GM19351 (cell line): ENCODE results near the gene CRAT.
"Not testable (repeated sequence)": the region's sequence is repeated elsewhere in the genome, so short reads cannot be mapped to it uniquely, and the experiment has no call there.

Source experiments
- ATAC-seq: cut with Tn5 transposase; IDR thresholded peaks from one replicate; pipeline ENCODE4 v1.9.1; 2021; ENCODE audit warnings: mild to moderate bottlenecking, moderate library complexity; ENCODE audit not compliant: unreplicated experiment

Gene CRAT

DNA sequence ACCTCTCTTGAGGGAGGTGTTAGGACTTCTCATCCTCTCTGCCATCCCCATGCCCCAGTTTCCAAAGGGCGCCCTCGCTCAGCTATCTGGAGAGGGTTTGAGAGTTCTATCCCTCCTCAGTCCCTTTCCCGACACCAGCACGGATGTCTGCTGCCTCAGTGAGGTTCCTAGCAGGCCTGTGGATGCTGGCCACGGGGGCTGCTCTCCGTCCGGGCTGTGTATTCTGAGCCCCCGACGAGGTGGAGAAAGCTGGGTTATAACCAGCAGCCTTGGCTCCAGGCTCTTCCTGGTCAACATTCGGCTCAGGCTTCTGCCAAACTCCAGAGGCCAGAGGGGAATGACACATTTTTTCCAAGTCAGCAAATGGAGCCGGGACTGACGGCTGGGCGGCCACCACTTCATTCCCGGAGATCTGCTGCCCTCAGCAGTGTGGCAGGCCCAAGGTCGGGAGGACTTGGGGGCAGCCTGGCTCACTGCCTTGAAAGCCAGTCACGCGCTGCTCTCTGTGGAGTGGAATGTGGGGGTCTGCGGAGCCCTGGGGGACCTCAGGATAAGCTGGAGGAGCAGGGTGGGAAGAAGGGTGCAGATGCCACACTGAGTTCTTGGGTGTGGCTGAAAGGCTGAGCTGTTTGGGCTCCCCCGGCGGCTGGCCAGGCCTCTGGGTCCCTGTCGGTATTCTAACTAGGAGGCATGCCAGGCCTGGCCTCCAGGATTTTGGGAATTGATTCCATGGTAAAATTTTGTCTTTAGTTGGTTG lies 28.1 kb upstream of the CRAT start:
- no peak for ATAC-seq

DNA sequence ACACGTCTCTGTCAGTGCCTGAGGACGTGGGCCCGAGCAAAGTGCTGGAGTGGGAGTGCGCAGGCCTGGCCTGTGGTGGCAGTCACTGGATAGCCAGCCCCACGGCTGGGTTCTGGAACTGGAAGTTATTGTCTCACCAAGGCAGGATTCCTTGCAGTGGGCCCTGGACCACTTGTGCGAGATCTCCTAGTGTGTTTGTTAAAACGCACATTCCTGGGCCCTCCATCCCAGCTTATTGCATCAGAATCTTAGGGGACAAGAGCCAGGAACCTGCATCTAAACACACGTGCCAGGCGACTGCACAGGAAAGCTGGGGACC lies 27.5 kb upstream of the CRAT start:
- no peak for ATAC-seq

DNA sequence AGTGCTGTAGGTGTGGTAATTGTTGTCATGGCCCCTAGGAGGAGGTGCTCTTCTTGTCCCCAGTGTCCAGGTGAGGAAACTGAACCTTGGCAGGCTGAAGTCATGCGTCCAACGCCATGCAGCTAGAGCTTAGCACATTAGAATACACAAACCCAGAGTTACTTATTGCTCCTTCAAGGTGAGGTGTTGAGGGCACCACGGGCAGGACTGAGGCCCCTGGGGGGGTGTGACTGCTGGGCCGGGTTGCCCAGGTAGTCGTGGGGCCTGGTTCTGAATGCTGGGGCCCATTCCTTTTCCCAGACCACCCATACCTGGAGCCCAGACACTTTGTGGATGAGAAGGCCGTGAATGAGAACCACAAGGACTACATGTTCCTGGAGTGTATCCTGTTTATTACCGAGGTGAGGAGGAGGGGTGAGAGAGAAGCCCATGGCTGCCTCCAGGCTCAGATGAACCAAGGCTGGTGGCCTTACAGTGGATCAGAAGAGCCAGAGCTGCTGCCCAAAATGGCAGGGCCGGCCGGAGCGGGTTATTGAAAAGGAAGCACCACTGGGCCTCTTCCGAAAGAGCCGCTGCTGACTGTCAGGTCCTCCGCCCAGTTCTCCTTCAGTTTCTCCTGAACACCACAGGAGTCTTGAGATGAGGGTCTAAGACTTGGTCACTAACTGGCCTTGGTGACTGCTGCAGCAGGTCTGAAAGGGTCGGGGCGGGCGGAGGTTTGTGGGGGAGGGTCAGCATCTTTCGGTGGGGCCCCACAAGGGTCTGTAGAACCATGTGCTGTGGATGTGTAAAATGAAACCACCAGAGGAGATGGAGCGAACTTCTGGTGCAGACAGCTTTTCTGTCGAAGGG lies 26.9 kb upstream of the CRAT start:
- no peak for ATAC-seq

DNA sequence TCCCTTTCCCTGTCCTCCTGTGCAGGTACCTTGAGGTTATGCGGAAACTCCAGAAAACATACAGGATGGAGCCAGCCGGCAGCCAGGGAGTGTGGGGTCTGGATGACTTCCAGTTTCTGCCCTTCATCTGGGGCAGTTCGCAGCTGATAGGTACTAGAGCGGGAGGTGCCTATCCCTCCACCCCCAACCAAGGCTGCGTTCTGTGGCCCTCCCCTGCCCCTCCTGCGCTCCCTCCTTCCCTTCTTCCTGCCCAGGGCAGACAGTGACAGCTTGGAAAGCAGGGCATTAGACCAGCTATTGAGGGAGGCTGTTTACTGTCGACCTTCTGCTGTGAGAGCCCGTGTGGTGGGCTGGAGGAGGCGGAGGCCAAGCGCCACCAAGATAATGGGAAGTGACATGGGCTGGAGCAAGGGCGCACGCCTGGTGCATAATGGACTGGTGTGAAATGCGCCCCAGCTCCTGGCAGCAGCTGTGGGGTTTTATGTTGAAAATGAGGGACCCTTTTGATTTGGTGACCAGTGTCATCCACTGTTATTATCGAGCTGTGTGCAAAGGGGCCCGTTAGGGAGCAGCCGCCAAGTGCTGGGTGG lies 25.9 kb upstream of the CRAT start:
- ATAC-seq: no peak

DNA sequence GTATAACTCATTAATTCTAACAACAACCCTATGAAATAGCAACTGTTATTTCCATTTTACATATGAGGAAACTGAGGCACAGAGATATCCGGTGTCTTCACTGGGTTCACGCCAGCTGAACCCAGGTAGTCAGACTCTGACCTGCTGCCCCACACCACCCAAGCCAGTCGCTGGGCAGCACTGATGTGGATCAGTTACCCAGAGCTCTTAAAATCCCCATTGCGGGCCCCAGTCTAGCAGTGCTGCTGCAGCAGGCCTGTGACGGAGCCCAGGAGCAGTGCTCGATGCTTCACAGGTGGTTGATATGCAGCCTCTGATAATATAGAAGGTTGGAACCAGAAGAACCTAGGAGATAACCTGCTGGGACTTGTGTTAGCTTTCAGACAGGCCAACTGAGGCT lies 24.9 kb upstream of the CRAT start:
- ATAC-seq: no peak

DNA sequence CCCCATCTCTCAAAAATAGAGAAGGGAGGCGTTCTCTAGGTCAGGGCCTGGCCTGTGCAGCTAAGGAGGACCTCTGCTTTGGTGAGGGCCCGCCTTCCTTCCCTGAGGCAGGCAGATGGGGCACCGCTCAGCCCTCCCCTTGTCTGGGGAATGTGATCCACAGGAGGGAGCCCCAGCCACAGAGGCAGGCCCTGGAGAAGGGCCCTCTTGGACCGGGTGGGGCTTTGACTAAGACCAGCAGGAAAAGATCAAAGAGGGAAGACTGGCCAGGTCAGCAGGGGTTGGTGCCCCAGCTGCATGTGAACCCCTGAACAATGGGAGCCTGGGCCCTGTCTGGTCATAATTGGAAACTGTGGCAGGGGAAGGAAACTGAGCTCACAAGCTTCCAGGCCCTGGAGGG lies 22.5 kb upstream of the CRAT start:
- ATAC-seq: no peak

DNA sequence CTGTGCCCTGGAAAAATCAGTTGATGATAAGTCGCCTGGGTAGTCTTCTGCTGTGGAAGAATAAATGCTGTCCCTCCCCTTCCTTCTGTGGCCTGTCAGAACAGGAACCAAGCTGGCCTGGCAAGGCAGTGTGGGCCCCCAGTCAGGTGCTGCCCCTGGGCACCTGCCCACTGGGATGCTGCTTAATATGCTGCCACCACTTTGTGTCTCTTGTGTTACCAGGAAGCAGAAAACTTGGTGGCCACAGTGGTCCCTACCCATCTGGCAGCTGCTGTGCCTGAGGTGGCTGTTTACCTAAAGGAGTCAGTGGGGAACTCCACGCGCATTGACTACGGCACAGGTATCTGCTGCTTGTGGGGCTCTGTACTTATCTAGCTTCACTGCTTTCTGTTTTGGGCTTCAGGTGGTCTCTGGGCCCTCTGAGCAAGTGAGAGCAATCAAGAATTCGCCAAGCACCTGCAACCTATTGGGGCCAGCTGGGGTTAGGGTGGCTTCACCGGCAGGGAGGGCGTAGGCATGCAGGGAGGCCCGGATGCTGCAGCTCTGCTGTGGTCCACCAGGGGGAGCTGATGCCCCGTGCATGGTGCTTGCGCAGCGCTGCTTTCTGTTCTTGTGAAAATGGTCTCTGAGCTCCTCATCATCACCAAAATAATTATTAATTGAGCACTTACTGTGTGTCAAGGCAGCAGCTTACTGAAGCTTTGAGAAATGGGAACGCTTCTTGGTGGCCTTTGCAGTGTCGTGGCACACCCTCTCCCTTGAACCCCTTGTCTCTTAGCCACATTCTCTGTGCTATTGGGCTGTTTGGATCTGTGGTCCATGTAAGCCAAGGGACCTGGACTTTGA lies 20.9 kb upstream of the CRAT start:
- no peak for ATAC-seq

DNA sequence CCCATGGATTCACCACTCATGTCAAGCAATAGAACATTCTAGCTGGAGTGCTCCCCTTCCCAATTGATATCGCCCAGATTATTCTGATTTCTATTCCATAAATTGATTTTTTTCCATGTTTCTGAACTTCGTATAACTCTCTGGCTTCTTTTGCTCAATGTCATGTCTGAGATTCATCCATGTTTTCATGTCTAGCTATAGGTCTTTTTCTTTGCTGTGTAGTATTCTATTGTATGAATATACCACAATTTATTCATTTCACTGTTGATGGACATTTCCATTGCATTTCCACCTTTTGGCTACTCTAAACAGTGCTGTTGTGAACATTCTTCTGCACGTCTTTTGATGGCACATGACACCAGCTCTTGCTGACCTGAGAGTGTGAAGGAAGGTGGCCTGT lies 20.2 kb upstream of the CRAT start:
- no peak for ATAC-seq

DNA sequence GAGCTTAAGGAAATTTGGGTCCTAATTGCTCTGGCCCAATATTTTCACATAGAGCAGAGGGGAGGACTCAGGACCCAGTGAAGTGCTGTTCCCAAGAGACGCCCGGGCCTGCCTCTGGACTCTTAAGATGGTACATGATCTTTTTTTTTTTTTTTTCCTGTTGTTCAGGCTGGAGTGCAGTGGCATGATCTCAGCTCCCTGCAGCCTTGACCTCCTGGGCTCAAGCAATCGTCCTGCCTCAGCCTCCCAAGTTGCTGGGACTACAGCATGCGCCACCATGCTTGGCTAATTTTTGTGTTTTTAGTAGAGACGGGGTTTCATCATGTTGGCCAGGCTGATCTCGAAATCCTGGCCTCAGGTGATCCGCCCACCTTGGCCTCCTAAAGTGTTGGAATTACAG lies 19.7 kb upstream of the CRAT start:
- not testable (repeated sequence) for ATAC-seq

DNA sequence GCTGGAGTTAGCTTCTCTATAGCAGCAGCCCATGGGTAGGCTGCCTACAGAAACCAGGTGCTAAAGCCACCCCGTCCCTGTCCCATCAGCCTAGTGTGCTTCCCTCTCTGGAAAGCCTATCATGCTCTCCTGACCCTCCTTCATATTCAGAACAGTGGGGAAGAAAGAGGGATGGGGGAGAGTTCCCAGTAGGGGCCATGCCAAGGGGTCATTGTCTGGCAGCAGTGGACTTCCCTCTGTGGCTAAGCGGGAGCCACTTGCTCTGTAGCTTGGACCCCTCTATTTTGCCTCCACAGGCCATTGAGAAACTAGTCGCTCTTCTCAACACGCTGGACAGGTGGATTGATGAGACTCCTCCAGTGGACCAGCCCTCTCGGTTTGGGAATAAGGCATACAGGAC lies 18.1 kb upstream of the CRAT start:
- ATAC-seq: no peak

DNA sequence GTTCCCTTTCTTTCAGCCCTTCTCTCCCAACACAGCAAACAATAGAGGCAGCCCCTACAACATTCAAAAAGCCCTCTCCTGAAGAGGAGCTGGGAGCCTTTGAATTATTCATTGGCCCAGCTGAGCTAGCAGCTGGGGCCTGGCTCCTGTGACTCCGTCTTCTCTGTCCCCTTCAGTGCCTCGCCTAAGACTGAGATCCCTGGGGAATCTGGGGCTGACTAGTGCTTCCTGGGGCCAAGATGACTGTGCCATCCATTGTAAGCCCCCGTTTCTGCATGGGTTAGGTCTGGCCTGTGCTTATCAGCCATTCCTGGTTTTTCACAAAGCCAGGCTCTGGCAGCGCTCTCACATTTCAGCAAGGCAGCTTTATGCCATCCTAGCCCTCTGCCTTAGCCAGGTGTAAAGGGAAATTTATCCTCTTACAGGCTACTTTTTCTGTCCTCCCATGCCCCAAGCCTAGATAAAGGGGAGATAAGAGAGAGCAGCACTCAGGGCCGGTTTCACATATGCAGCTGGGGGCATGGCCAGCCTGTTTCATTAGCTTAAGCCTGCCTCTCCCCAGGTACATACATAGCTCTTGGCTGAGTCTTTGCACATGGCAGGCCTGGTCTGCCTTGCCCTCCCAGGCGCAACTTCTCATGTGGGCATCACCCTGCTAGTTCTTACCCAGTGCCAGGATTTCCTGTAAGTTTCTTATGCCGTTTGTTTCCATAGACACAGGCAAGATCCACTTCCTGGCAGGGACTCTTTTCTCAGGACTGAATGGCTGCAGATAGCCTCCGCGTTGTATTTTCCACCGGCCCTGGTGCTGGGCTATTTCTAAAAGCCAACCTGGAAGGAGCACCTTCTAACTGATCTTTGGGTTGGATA lies 16.4 kb upstream of the CRAT start:
- ATAC-seq: no peak

DNA sequence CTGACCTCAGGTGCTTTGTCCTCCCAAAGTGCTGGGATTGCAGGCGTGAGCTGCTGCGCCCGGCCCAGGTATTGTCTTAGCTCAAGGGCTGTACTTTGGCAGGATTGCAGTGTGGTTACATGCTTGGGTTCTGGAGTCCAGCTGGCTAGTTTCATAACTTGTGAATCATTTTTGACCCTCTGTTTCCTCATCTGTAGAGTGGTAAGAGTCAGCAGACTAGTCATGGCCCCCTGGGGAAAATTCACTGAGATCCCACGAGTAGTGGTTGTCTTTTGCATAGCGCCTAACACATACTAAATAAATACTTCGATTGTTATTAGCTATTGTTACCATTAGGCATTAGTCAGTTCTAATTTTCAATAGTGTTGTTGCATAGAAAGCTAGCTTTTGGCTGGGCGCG lies 14.9 kb upstream of the CRAT start:
- ATAC-seq: no peak

DNA sequence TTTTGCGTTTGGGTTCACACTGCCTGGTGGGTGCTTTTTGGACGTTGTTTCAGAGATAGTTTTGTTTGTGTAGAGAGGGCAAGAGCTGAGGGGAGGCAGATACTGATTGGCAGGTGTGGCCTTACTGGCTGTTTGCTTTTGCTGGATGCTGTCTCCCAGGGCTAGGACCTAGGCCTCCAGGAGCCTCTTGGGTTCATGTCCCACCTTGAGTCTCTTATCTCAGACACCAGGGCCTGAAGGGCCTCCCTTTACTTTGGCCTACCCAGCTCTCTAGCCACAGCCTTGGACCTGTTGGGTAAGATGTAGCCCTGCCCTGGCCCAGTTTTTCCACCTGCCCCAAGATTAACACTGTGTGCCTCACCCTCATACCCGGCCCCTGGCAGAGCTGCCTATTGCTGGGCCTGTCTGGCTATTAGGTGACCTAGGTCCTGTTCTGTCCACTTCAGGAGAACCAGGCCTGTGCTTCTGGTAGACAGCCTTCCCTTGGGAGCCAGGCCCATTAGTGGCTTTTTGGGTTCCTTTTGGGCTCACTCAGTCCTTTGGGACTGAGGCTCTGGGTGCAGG lies 14.0 kb upstream of the CRAT start:
- ATAC-seq: no peak

DNA sequence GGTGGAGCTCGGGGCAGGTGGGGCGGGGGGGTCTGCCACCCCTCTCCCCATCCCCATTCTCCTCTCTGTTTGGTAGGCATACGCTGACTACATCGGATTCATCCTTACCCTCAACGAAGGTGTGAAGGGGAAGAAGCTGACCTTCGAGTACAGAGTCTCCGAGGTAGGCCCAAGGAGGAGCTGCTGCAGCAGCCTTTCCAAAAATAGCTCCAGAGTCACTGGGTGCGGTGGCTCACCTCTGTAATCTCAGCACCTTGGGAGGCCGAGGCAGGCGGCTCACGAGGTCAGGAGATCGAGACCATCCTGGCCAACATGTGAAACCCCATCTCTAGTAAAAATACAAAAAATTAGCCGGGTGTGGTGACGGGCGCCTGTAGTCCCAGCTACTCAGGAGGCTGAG lies 12.4 kb upstream of the CRAT start:
- ATAC-seq: not testable (repeated sequence)

DNA sequence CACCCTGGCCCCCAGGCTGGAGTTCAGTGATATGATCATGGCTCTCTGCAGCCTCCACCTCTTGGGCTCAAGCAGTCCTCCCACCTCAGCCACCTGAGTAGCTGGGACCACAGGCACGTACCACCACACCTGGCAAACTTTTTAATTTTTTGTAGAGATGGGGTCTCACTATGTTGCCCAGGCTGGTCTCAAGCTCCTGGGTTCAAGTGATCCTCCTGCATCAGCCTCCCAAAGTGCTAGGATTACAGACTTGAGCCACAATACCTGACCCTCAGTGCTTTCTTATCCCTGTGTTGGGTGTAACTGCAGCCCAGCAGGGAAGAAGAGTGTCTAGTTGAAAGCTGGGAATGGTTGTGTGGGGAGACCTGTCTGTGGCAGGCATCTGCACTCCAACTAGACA lies 11.5 kb upstream of the CRAT start:
- ATAC-seq: no peak

DNA sequence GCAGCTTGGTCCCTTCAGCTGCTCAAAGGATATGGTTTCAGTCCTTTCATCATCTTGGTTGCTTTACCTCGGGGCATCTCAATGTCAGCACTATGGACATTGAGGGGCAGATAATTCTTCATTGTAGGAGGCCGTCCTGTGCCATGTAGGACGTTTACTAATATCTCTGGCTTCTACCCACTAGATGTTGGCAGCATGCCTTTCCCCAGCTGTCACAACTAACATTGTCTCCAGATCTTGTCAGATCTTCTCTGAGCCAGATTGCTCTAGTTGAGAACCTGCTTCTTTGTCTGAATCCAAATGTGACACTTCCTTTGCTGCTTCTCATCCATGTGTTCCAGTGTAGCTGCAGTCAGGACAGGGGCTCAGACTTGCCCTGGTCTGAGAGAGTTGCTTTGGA lies 10.9 kb upstream of the CRAT start:
- ATAC-seq: no peak

DNA sequence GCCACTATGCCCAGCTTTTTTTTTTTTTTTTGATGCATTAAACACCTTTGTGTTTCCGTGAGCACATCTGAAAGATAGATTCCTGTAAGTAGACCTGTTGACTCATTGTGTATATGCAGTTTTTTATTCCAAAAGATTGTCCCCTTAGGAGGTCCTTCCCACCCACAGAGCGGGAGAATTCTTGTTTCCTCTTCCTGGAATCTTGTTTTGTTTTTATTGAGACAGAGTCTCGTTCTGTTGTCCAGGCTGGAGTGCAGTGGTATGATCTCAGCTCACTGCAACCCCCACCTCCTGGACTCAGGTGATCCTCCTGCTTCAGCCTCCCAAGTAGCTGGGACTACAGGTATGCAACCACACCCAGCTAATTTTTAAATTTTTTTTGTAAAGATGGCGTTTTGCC lies 8.2 kb upstream of the CRAT start:
- no peak for ATAC-seq

DNA sequence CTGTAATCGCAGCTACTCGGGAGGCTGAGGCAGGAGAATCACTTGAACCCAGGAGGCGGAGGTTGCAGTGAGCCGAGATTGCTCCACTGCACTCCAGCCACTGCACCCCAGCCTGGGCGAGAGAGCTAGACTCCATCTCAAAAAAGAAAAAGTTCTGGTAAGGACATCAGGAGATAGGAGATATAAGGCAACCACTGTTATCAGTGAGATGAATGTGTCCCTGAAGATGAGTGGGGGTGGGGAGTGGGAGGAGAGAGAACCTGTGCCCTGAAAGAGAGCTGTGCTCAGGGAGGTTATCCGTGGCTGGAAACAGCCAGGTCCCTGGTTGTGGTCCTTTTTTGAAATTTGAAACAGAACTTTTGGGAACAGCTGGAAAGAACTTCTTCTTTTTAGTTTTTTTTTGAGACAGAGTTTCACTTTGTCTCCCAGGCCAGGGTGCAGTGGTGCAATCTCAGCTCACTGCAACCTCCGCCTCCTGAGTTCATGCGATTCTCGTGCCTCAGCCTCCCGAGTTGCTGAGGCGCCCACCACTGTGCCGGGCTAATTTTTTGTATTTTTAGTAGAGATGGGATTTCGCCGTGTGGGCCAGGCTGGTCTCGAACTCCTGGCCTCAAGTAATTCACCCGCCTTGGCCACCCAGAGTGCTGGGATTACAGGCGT lies 3.2 kb upstream of the CRAT start:
- ATAC-seq: no peak

DNA sequence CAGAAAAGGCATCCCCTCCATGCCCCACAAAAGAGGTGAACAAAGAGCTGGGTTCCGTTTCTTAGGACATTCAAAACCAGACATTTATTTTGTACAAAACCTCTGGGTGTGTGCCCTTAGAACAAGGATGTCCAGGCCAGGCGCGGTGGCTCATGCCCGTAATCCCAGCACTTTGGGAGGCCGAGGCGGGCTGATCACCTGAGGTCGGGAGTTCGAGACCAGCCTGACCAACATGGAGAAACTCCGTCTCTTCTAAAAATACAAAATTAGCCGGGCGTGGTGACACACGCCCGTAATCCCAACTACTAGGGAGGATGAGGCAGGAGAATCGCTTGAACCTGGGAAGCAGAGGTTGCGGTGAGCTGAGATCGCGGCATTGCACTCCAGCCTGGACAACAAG lies 1.9 kb upstream of the CRAT start:
- not testable (repeated sequence) for ATAC-seq
